ENCODE measurements around the gene BRSK2. TPM values are rescaled to one million over a fixed set of nuclear protein-coding genes. Genes with fewer than 3 reads are reported as not detected.
A peak's percentile ranks its signal among the peaks of the same experiment; 100 is the strongest.

BRSK2 gene
- total RNA-seq, 1 donor from 2014 or later = 6.9 TPM

- H3K4me1 Mint-ChIP-seq (ENCODE audit: low read depth) = peaks cover 46% of the 10 kb centered on the region
- TF ChIP-seq, protein P1, sequence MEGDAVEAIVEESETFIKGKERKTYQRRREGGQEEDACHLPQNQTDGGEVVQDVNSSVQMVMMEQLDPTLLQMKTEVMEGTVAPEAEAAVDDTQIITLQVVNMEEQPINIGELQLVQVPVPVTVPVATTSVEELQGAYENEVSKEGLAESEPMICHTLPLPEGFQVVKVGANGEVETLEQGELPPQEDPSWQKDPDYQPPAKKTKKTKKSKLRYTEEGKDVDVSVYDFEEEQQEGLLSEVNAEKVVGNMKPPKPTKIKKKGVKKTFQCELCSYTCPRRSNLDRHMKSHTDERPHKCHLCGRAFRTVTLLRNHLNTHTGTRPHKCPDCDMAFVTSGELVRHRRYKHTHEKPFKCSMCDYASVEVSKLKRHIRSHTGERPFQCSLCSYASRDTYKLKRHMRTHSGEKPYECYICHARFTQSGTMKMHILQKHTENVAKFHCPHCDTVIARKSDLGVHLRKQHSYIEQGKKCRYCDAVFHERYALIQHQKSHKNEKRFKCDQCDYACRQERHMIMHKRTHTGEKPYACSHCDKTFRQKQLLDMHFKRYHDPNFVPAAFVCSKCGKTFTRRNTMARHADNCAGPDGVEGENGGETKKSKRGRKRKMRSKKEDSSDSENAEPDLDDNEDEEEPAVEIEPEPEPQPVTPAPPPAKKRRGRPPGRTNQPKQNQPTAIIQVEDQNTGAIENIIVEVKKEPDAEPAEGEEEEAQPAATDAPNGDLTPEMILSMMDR (IDR thresholded peaks at IDR 0.05) = no peak
- H3K9me3 Mint-ChIP-seq (ENCODE audit: low read depth) = no peaks in the 10 kb centered on the region
- no peaks in the 10 kb centered on the region for H3K27me3 Mint-ChIP-seq (ENCODE audit: low read depth)
- H3K4me3 Mint-ChIP-seq (ENCODE audit: unreplicated experiment) = no peak overlapping the region
- H3K27ac Mint-ChIP-seq (ENCODE audit: unreplicated experiment) = no peak overlapping the region
- H3K36me3 Mint-ChIP-seq (ENCODE audit: low read depth) = no peaks in the 10 kb centered on the region
- DNase-seq (ENCODE audit: low spot score) = peak; percentile 30
Measured at GRCh38 chr11:1505480-1505879, 115.7 kb downstream of the BRSK2 start.

GRCh38 chr11:1506981-1507380 lies 117.2 kb downstream of the BRSK2 start:
- H3K27ac Mint-ChIP-seq (ENCODE audit: unreplicated experiment) = no peak overlapping the region
- H3K4me3 Mint-ChIP-seq (ENCODE audit: unreplicated experiment) = no peak overlapping the region

GRCh38 chr11:1507381-1508140 lies 117.8 kb downstream of the BRSK2 start:
- peak; percentile 86 for DNase-seq (ENCODE audit: low spot score)
- Mint-ChIP-seq H3K27ac (ENCODE audit: unreplicated experiment) (no peak overlapping the region), H3K9me3 (ENCODE audit: low read depth) (no peaks in the 10 kb centered on the region), H3K4me3 (ENCODE audit: unreplicated experiment) (no peak overlapping the region), H3K4me1 (ENCODE audit: low read depth) (peaks cover 46% of the 10 kb centered on the region), H3K36me3 (ENCODE audit: low read depth) (no peaks in the 10 kb centered on the region), H3K27me3 (ENCODE audit: low read depth) (no peaks in the 10 kb centered on the region)
- TF ChIP-seq, protein P1 (IDR thresholded peaks at IDR 0.05) = no peak

More at GRCh38 chr11:1506981-1507380, 117.2 kb downstream of the BRSK2 start:
- Mint-ChIP-seq H3K4me1 (ENCODE audit: low read depth) (peaks cover 46% of the 10 kb centered on the region), H3K36me3 (ENCODE audit: low read depth) (no peaks in the 10 kb centered on the region), H3K27me3 (ENCODE audit: low read depth) (no peaks in the 10 kb centered on the region), H3K9me3 (ENCODE audit: low read depth) (no peaks in the 10 kb centered on the region)
- TF ChIP-seq, protein P1 (IDR thresholded peaks at IDR 0.05) = no peak
- peak; percentile 50 for DNase-seq (ENCODE audit: low spot score)

DNA sequence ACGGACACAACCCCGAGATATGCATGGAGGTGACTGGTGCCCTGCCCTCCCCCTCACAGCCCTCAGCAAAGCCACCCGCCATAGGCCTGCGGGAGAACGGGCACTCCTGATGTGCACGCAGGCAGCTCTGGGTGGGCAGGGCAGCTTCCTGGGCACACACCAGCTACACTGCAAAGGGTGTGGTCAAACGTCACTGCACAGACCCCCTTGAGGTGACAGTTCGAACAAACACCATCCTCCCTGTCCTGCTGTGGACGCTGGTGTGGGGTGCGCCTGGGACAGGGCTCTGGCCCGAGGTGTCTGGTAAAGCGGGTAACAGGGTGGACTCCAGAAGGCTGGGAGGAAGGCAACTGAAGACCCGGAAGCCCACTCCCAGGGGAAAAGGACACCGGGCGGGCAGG lies 118.8 kb downstream of the BRSK2 start:
- no peak overlapping the region for H3K27ac Mint-ChIP-seq (ENCODE audit: unreplicated experiment)
- TF ChIP-seq, protein P1 (IDR thresholded peaks at IDR 0.05) = no peak
- H3K4me1 Mint-ChIP-seq (ENCODE audit: low read depth) = peaks cover 38% of the 10 kb centered on the region
- no peak overlapping the region for H3K4me3 Mint-ChIP-seq (ENCODE audit: unreplicated experiment)
- H3K27me3 Mint-ChIP-seq (ENCODE audit: low read depth) = no peaks in the 10 kb centered on the region
- no peaks in the 10 kb centered on the region for H3K36me3 Mint-ChIP-seq (ENCODE audit: low read depth)
- H3K9me3 Mint-ChIP-seq (ENCODE audit: low read depth) = no peaks in the 10 kb centered on the region
- peak; percentile 61 for DNase-seq (ENCODE audit: low spot score)

GRCh38 chr11:1508986-1509385 lies 119.3 kb downstream of the BRSK2 start:
- H3K36me3 Mint-ChIP-seq (ENCODE audit: low read depth) = no peaks in the 10 kb centered on the region
- DNase-seq (ENCODE audit: low spot score) = peak; percentile 84
- H3K9me3 Mint-ChIP-seq (ENCODE audit: low read depth) = no peaks in the 10 kb centered on the region
- H3K4me1 Mint-ChIP-seq (ENCODE audit: low read depth) = peaks cover 38% of the 10 kb centered on the region
- TF ChIP-seq, protein P1 (IDR thresholded peaks at IDR 0.05) = no peak
- H3K4me3 Mint-ChIP-seq (ENCODE audit: unreplicated experiment) = no peak overlapping the region
- no peaks in the 10 kb centered on the region for H3K27me3 Mint-ChIP-seq (ENCODE audit: low read depth)
- H3K27ac Mint-ChIP-seq (ENCODE audit: unreplicated experiment) = no peak overlapping the region

Data from chondrocyte (in vitro differentiated cells).